SK-N-MC (cell line): Measurements from ENCODE around the gene SLC17A3.

ENCODE experiments used
- EZH2 ChIP-seq: fragments of 200-600 bp; sonication (generic); IDR thresholded peaks from one replicate; pipeline ENCODE4 v1.6.1; 2017; ENCODE audit warnings: antibody characterized with exemption
- FOXP2 ChIP-seq: optimal IDR thresholded peaks from 2 replicates; pipeline ENCODE3; 2011; ENCODE audit warnings: mild to moderate bottlenecking, moderate library complexity; ENCODE audit not compliant: insufficient read depth; ENCODE audit errors: extremely low read length, control extremely low read depth
- POLR2AphosphoS5 ChIP-seq: IDR thresholded peaks from 2 replicates; pipeline ENCODE4 v1.6.1; 2012; ENCODE audit warnings: mild to moderate bottlenecking, low read depth, low read length, borderline replicate concordance

DNA sequence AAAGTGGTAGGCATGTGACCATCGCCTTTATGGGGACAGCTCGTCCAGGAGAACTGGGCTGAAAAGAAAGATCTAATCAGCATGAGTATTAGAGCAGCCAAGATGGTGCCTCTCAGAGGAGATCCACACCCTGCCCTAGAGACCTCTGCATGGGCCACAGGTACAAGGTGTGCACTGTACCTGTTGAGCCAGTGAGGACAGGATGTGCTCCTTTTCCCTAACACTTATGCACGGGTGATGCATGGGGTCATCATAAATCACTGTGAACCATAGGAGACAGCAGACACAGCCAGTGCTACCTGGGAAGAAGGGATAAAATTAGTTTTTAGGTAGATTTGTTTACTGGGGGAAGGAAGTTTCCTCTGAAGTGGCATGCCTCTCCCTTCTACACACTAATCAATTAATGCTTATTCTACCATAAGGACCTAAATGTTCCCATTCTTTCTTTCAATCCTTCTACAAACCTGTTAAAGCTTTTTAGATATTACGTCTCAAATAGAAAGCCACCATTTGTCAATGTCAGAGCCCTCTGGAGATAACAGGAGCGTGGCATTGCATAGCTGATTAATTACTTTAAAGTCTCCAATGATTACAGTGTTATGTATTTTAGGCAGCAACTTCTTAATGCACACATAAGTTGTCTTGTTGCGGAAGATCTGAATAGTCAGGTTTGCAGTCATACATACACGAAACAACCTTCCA, 42.9 kb upstream of the SLC17A3 start:
- TF ChIP-seq EZH2, result no peak
- no peak for TF ChIP-seq POLR2AphosphoS5
- no peak for TF ChIP-seq FOXP2
